ENCODE measurements around the gene GHITM. TPM values are rescaled to one million over a fixed set of nuclear protein-coding genes. Genes with fewer than 3 reads are reported as not detected.

The GHITM gene
- total and polyA plus RNA-seq, 2 of the 13 experiments (the other 11 are each of a cell fraction or from before 2014, with no cell fraction given): 163 to 212 TPM

DNA sequence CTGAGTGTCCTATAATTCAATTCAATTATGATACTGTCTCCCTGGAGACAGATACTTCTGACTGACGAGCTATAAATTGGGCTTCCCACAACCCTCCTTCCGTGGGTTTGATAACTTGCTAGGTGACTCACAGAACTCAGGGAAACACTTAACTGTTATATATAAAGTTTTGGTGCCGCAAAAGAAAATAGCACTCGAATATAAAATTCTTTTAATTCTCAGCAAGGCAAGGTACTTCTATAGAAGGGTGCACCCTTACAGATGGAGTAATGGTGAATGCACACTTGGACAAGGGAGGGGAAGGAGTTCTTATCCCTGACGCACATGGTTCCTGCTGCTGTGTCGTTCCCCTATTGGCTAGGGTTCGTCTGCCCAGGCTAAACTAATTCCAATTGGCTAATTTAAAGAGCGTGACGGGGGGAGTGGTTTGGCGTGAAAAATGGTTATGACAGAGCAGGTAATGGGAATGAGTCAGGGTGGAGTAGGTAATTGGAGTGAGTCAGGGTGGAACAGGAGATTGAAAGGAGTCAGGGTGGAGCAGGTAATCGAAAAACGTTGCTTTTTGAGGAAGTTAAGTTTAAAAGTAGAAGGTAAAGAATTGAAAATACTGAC is 20.8 kb upstream of the GHITM start:
- Histone ChIP-seq H2AFZ (ENCODE audit: low read length) (no peak overlapping the region), H3K4me3 (replicated peaks in 1 of 3; ENCODE audit: insufficient read depth in 1 of 3, low read depth in 2 of 3, low read length in 3 of 3) (no peak overlapping the region), H3K9ac (ENCODE audit: insufficient read depth, low read depth, low read length) (no peak overlapping the region), H3K36me3 (replicated peaks in 1 of 2; ENCODE audit: control insufficient read depth in 1 of 2, insufficient read depth in 2 of 2, low read length in 2 of 2) (no peaks in the 10 kb centered on the region), H3K27ac (ENCODE audit: extremely low read length, insufficient read depth, low read length) (no peak overlapping the region), H4K20me1 (ENCODE audit: insufficient read depth, low read length) (no peaks in the 10 kb centered on the region), H3K4me1 (ENCODE audit: insufficient read depth, low read length) (no peaks in the 10 kb centered on the region), H3K79me2 (ENCODE audit: insufficient read depth, low read length) (no peaks in the 10 kb centered on the region), H3K27me3 (ENCODE audit: control insufficient read depth in 1 of 2, insufficient read depth in 2 of 2, low read length in 2 of 2) (no peaks in the 10 kb centered on the region; a peak in 1 of 5 replicates), H3K4me2 (ENCODE audit: low read depth, low read length) (no peak overlapping the region), H3K9me3 (ENCODE audit: low read length) (no peaks in the 10 kb centered on the region)
- DNase-seq (ENCODE audit: low spot score): no peak
- FAIRE-seq: no peak
- no TSS peak for BruUV-seq (replicated peaks)
- intact Hi-C loops (cut with micrococcal nuclease; ENCODE audit: unreplicated experiment) (no loop called here), in situ Hi-C loops (cut with HindIII; ENCODE audit: extremely low pct_ligation_motif_present, low pct_unique_long_range_greater_than_20kb) (no loop called here)
- WGBS (ENCODE audit: low lambda C conversion rate): 23% methylated on average over 12 of the region's 12 CpGs
- ATAC-seq: no peak
- ChIA-PET POLR2A (no interaction called here), CTCF (ENCODE audit: low intra/inter-chr PET ratio, low total read pairs) (no interaction called here)
- no peak for TF ChIP-seq ZNF530 (CRISPR knock-in tag; IDR thresholded peaks at IDR 0.05; ENCODE audit: low read depth)
- peak; percentile 67; the same call in 1 of the 2 replicates for TF ChIP-seq RFX5 (IDR thresholded peaks at IDR 0.05; ENCODE audit: low read depth, low read length)

DNA sequence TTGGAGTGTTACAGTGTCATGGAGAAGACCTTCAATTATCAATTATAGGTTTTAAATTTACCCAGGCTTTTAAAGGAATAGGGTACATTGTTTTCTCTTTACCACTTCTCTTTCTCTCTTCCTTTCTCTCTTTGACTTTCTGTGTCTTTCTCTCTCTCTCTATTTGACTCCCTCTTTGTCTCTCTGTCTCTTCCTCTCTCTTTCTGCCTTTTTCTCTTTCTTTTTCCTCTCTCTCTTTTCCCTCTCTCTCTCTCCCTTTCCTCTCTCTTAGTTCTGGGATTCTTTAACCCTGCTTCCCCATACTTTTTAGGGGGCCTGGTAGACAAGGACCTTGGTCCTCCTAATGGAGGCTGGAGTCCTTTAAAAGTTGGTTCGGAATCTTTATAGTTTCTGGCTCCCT is 15.9 kb upstream of the GHITM start:
- Histone ChIP-seq H2AFZ (ENCODE audit: low read length) (no peak overlapping the region), H3K79me2 (ENCODE audit: insufficient read depth, low read length) (no peaks in the 10 kb centered on the region), H3K4me2 (ENCODE audit: low read depth, low read length) (no peak overlapping the region), H3K4me1 (ENCODE audit: insufficient read depth, low read length) (no peaks in the 10 kb centered on the region), H3K27ac (ENCODE audit: extremely low read length, insufficient read depth, low read length) (no peak overlapping the region), H3K9me3 (ENCODE audit: low read length) (no peaks in the 10 kb centered on the region), H3K4me3 (replicated peaks in 1 of 3; ENCODE audit: insufficient read depth in 1 of 3, low read depth in 2 of 3, low read length in 3 of 3) (no peak overlapping the region), H4K20me1 (ENCODE audit: insufficient read depth, low read length) (no peaks in the 10 kb centered on the region), H3K9ac (ENCODE audit: insufficient read depth, low read depth, low read length) (no peak overlapping the region), H3K36me3 (replicated peaks in 1 of 2; ENCODE audit: control insufficient read depth in 1 of 2, insufficient read depth in 2 of 2, low read length in 2 of 2) (no peaks in the 10 kb centered on the region), H3K27me3 (ENCODE audit: control insufficient read depth in 1 of 2, insufficient read depth in 2 of 2, low read length in 2 of 2) (no peaks in the 10 kb centered on the region; a peak in 1 of 5 replicates)
- no peak for ATAC-seq
- POLR2A ChIA-PET: no interaction called here
- no peak for FAIRE-seq
- no peak for DNase-seq (ENCODE audit: low spot score)
- WGBS (ENCODE audit: low lambda C conversion rate): 3% methylated on average over 1 of the region's 1 CpG
- intact Hi-C loops (cut with micrococcal nuclease; ENCODE audit: unreplicated experiment) (no loop called here), in situ Hi-C loops (cut with HindIII; ENCODE audit: extremely low pct_ligation_motif_present, low pct_unique_long_range_greater_than_20kb) (no loop called here)
- BruUV-seq (replicated peaks): no TSS peak
- CTCF ChIA-PET (ENCODE audit: low intra/inter-chr PET ratio, low total read pairs): no interaction called here
- TF ChIP-seq, protein P1, sequence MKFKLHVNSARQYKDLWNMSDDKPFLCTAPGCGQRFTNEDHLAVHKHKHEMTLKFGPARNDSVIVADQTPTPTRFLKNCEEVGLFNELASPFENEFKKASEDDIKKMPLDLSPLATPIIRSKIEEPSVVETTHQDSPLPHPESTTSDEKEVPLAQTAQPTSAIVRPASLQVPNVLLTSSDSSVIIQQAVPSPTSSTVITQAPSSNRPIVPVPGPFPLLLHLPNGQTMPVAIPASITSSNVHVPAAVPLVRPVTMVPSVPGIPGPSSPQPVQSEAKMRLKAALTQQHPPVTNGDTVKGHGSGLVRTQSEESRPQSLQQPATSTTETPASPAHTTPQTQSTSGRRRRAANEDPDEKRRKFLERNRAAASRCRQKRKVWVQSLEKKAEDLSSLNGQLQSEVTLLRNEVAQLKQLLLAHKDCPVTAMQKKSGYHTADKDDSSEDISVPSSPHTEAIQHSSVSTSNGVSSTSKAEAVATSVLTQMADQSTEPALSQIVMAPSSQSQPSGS (CRISPR knock-in tag; IDR thresholded peaks at IDR 0.05): no peak
- TF ChIP-seq ZBTB7A (CRISPR knock-in tag; IDR thresholded peaks at IDR 0.05): no peak
- TF ChIP-seq, protein P2, sequence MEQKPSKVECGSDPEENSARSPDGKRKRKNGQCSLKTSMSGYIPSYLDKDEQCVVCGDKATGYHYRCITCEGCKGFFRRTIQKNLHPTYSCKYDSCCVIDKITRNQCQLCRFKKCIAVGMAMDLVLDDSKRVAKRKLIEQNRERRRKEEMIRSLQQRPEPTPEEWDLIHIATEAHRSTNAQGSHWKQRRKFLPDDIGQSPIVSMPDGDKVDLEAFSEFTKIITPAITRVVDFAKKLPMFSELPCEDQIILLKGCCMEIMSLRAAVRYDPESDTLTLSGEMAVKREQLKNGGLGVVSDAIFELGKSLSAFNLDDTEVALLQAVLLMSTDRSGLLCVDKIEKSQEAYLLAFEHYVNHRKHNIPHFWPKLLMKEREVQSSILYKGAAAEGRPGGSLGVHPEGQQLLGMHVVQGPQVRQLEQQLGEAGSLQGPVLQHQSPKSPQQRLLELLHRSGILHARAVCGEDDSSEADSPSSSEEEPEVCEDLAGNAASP (CRISPR knock-in tag; IDR thresholded peaks at IDR 0.05; ENCODE audit: borderline replicate concordance): no peak
- TF ChIP-seq, protein P3, sequence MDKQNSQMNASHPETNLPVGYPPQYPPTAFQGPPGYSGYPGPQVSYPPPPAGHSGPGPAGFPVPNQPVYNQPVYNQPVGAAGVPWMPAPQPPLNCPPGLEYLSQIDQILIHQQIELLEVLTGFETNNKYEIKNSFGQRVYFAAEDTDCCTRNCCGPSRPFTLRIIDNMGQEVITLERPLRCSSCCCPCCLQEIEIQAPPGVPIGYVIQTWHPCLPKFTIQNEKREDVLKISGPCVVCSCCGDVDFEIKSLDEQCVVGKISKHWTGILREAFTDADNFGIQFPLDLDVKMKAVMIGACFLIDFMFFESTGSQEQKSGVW (CRISPR knock-in tag; IDR thresholded peaks at IDR 0.05; ENCODE audit: borderline replicate concordance): no peak
- TF ChIP-seq, protein P4, sequence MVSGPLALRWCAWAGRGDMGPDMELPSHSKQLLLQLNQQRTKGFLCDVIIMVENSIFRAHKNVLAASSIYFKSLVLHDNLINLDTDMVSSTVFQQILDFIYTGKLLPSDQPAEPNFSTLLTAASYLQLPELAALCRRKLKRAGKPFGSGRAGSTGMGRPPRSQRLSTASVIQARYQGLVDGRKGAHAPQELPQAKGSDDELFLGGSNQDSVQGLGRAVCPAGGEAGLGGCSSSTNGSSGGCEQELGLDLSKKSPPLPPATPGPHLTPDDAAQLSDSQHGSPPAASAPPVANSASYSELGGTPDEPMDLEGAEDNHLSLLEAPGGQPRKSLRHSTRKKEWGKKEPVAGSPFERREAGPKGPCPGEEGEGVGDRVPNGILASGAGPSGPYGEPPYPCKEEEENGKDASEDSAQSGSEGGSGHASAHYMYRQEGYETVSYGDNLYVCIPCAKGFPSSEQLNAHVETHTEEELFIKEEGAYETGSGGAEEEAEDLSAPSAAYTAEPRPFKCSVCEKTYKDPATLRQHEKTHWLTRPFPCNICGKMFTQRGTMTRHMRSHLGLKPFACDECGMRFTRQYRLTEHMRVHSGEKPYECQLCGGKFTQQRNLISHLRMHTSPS (CRISPR knock-in tag; IDR thresholded peaks at IDR 0.05; ENCODE audit: low read depth): no peak
- TF ChIP-seq, protein P5, sequence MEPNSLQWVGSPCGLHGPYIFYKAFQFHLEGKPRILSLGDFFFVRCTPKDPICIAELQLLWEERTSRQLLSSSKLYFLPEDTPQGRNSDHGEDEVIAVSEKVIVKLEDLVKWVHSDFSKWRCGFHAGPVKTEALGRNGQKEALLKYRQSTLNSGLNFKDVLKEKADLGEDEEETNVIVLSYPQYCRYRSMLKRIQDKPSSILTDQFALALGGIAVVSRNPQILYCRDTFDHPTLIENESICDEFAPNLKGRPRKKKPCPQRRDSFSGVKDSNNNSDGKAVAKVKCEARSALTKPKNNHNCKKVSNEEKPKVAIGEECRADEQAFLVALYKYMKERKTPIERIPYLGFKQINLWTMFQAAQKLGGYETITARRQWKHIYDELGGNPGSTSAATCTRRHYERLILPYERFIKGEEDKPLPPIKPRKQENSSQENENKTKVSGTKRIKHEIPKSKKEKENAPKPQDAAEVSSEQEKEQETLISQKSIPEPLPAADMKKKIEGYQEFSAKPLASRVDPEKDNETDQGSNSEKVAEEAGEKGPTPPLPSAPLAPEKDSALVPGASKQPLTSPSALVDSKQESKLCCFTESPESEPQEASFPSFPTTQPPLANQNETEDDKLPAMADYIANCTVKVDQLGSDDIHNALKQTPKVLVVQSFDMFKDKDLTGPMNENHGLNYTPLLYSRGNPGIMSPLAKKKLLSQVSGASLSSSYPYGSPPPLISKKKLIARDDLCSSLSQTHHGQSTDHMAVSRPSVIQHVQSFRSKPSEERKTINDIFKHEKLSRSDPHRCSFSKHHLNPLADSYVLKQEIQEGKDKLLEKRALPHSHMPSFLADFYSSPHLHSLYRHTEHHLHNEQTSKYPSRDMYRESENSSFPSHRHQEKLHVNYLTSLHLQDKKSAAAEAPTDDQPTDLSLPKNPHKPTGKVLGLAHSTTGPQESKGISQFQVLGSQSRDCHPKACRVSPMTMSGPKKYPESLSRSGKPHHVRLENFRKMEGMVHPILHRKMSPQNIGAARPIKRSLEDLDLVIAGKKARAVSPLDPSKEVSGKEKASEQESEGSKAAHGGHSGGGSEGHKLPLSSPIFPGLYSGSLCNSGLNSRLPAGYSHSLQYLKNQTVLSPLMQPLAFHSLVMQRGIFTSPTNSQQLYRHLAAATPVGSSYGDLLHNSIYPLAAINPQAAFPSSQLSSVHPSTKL (CRISPR knock-in tag; IDR thresholded peaks at IDR 0.05): no peak

All from HepG2 (cell line).